ENCODE results near the gene FJX1.

Gene FJX1

GRCh38 chr11:35624781-35625180 lies 6.5 kb downstream of the FJX1 start:
- TF ChIP-seq EP300 (IDR thresholded peaks at IDR 0.05; ENCODE audit: borderline replicate concordance) (no peak), USF1 (IDR thresholded peaks at IDR 0.05) (no peak), TEAD4 (IDR thresholded peaks at IDR 0.05) (no peak), CEBPB (IDR thresholded peaks at IDR 0.05) (no peak), CREB1 (IDR thresholded peaks at IDR 0.05; ENCODE audit: low read depth) (no peak), RAD21 (IDR thresholded peaks at IDR 0.05; ENCODE audit: low read depth) (no peak), REST (IDR thresholded peaks at IDR 0.05; ENCODE audit: low read depth) (no peak), TCF12 (IDR thresholded peaks at IDR 0.05; ENCODE audit: low read depth) (no peak), EGR1 (IDR thresholded peaks at IDR 0.05) (no peak), FOXM1 (IDR thresholded peaks at IDR 0.05; ENCODE audit: borderline replicate concordance, low read depth) (no peak), YY1 (IDR thresholded peaks at IDR 0.05; ENCODE audit: low read depth) (no peak), NFIC (IDR thresholded peaks at IDR 0.05) (no peak), ZBTB7A (IDR thresholded peaks at IDR 0.05; ENCODE audit: low read depth) (no peak), MAX (IDR thresholded peaks at IDR 0.05) (no peak), TAF1 (IDR thresholded peaks at IDR 0.05; ENCODE audit: low read depth) (no peak)

- TF ChIP-seq REST (IDR thresholded peaks at IDR 0.05; ENCODE audit: low read depth): no peak
- no peak for TF ChIP-seq MAX (IDR thresholded peaks at IDR 0.05)
- TF ChIP-seq CREB1 (IDR thresholded peaks at IDR 0.05; ENCODE audit: low read depth): no peak
- no peak for TF ChIP-seq FOXM1 (IDR thresholded peaks at IDR 0.05; ENCODE audit: borderline replicate concordance, low read depth)
- TF ChIP-seq EGR1 (IDR thresholded peaks at IDR 0.05): no peak
- no peak for TF ChIP-seq NFIC (IDR thresholded peaks at IDR 0.05)
- no peak for TF ChIP-seq CEBPB (IDR thresholded peaks at IDR 0.05)
- no peak for TF ChIP-seq EP300 (IDR thresholded peaks at IDR 0.05; ENCODE audit: borderline replicate concordance)
- no peak for TF ChIP-seq TEAD4 (IDR thresholded peaks at IDR 0.05)
- TF ChIP-seq RAD21 (IDR thresholded peaks at IDR 0.05; ENCODE audit: low read depth): no peak
- TF ChIP-seq USF1 (IDR thresholded peaks at IDR 0.05): no peak
- no peak for TF ChIP-seq YY1 (IDR thresholded peaks at IDR 0.05; ENCODE audit: low read depth)
- no peak for TF ChIP-seq ZBTB7A (IDR thresholded peaks at IDR 0.05; ENCODE audit: low read depth)
- TF ChIP-seq TCF12 (IDR thresholded peaks at IDR 0.05; ENCODE audit: low read depth): no peak
- no peak for TF ChIP-seq TAF1 (IDR thresholded peaks at IDR 0.05; ENCODE audit: low read depth)
These were observed 8.2 kb downstream of the FJX1 start for GRCh38 chr11:35626501-35626900.

GRCh38 chr11:35629511-35629910 lies 11.3 kb downstream of the FJX1 start:
- TF ChIP-seq TCF12 (IDR thresholded peaks at IDR 0.05; ENCODE audit: low read depth): no peak
- TF ChIP-seq FOXM1 (IDR thresholded peaks at IDR 0.05; ENCODE audit: borderline replicate concordance, low read depth): no peak
- TF ChIP-seq EGR1 (IDR thresholded peaks at IDR 0.05): no peak
- TF ChIP-seq MAX (IDR thresholded peaks at IDR 0.05): no peak
- TF ChIP-seq EP300 (IDR thresholded peaks at IDR 0.05; ENCODE audit: borderline replicate concordance): no peak

- TF ChIP-seq EGR1 (IDR thresholded peaks at IDR 0.05) (no peak), NFIC (IDR thresholded peaks at IDR 0.05) (peak; percentile 43; the same call in 1 of the 2 replicates), REST (IDR thresholded peaks at IDR 0.05; ENCODE audit: low read depth) (no peak), CEBPB (IDR thresholded peaks at IDR 0.05) (no peak), YY1 (IDR thresholded peaks at IDR 0.05; ENCODE audit: low read depth) (no peak), USF1 (IDR thresholded peaks at IDR 0.05) (no peak), ZBTB7A (IDR thresholded peaks at IDR 0.05; ENCODE audit: low read depth) (no peak), FOXM1 (IDR thresholded peaks at IDR 0.05; ENCODE audit: borderline replicate concordance, low read depth) (no peak), RAD21 (IDR thresholded peaks at IDR 0.05; ENCODE audit: low read depth) (no peak), TCF12 (IDR thresholded peaks at IDR 0.05; ENCODE audit: low read depth) (peak; percentile 57), MAX (IDR thresholded peaks at IDR 0.05) (peak; percentile 29; the same call in 1 of the 2 replicates), CREB1 (IDR thresholded peaks at IDR 0.05; ENCODE audit: low read depth) (no peak), TAF1 (IDR thresholded peaks at IDR 0.05; ENCODE audit: low read depth) (no peak), EP300 (IDR thresholded peaks at IDR 0.05; ENCODE audit: borderline replicate concordance) (peak; percentile 67; the same call in 1 of the 2 replicates), TEAD4 (IDR thresholded peaks at IDR 0.05) (peak; percentile 89)
These were observed 11.7 kb downstream of the FJX1 start for GRCh38 chr11:35629914-35630313.
